ENCODE measurements around the gene PCSK2. TPM values are rescaled to one million over a fixed set of nuclear protein-coding genes. Genes with fewer than 3 reads are reported as not detected.

The PCSK2 gene
- total RNA-seq, 4 donors from 2014 or later: 0.64 to 4.1 (median 1.4) TPM; not detected in 1

- Histone ChIP-seq H3K36me3 (no peaks in the 10 kb centered on the region), H3K9me3 (no peaks in the 10 kb centered on the region), H3K27ac (no peak overlapping the region), H3K27me3 (no peaks in the 10 kb centered on the region), H3K4me3 (no peak overlapping the region), H3K4me1 (no peaks in the 10 kb centered on the region)
- intact Hi-C loops (cut with DNase I; ENCODE audit: low total_unique reads) (no loop called here), in situ Hi-C loops (cut with MboI; ENCODE audit: low pct_ligation_motif_present in 1 of 4, low pct_unique_long_range_greater_than_20kb in 1 of 4, low sequenced_read_pairs in 3 of 4) (loop anchor here (25.0 kb wide), 4 partner anchors 389 to 764 kb away; partner anchors contain the start of gene ZNF133 (in 4 of the 4))
- TF ChIP-seq EP300 (IDR thresholded peaks at IDR 0.05; ENCODE audit: low read depth) (no peak), POLR2AphosphoS5 (IDR thresholded peaks at IDR 0.05) (no peak), POLR2A (IDR thresholded peaks at IDR 0.05) (no peak)
- TF ChIP-seq, protein P1, sequence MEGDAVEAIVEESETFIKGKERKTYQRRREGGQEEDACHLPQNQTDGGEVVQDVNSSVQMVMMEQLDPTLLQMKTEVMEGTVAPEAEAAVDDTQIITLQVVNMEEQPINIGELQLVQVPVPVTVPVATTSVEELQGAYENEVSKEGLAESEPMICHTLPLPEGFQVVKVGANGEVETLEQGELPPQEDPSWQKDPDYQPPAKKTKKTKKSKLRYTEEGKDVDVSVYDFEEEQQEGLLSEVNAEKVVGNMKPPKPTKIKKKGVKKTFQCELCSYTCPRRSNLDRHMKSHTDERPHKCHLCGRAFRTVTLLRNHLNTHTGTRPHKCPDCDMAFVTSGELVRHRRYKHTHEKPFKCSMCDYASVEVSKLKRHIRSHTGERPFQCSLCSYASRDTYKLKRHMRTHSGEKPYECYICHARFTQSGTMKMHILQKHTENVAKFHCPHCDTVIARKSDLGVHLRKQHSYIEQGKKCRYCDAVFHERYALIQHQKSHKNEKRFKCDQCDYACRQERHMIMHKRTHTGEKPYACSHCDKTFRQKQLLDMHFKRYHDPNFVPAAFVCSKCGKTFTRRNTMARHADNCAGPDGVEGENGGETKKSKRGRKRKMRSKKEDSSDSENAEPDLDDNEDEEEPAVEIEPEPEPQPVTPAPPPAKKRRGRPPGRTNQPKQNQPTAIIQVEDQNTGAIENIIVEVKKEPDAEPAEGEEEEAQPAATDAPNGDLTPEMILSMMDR (IDR thresholded peaks at IDR 0.05): no peak
- 85 to 92% methylated on average over 4 to 5 of the region's 5 CpGs for WGBS, 2 donors (ENCODE audit: low coverage in 1 of 2)
- DNase-seq: no peak
Measured at GRCh38 chr20:17523326-17523725, 296.5 kb downstream of the PCSK2 start.

GRCh38 chr20:17524560-17524959 lies 297.7 kb downstream of the PCSK2 start:
- no peak for DNase-seq
- no peak overlapping the region for H3K4me3 ChIP-seq
- no peaks in the 10 kb centered on the region for H3K36me3 ChIP-seq
- WGBS, 2 donors (ENCODE audit: low coverage in 1 of 2): 80 to 100% methylated on average over 5 to 8 of the region's 8 CpGs
- H3K27me3 ChIP-seq: no peaks in the 10 kb centered on the region
- no peak for TF ChIP-seq EP300 (IDR thresholded peaks at IDR 0.05; ENCODE audit: low read depth)
- TF ChIP-seq, protein P1 (IDR thresholded peaks at IDR 0.05): no peak
- no peak for TF ChIP-seq POLR2A (IDR thresholded peaks at IDR 0.05)
- TF ChIP-seq POLR2AphosphoS5 (IDR thresholded peaks at IDR 0.05): no peak
- intact Hi-C loops (cut with DNase I; ENCODE audit: low total_unique reads) (no loop called here), in situ Hi-C loops (cut with MboI; ENCODE audit: low pct_ligation_motif_present in 1 of 4, low pct_unique_long_range_greater_than_20kb in 1 of 4, low sequenced_read_pairs in 3 of 4) (loop anchor here (25.0 kb wide), 4 partner anchors 388 to 763 kb away; partner anchors contain the start of gene ZNF133 (in 4 of the 4))
- H3K4me1 ChIP-seq: no peaks in the 10 kb centered on the region
- no peaks in the 10 kb centered on the region for H3K9me3 ChIP-seq
- H3K27ac ChIP-seq: no peak overlapping the region

- WGBS, 2 donors (ENCODE audit: low coverage in 1 of 2): 93 to 100% methylated on average over 2 to 5 of the region's 5 CpGs
- TF ChIP-seq POLR2A (IDR thresholded peaks at IDR 0.05): no peak
- TF ChIP-seq, protein P1 (IDR thresholded peaks at IDR 0.05): no peak
- no peak for TF ChIP-seq POLR2AphosphoS5 (IDR thresholded peaks at IDR 0.05)
- no peak for TF ChIP-seq EP300 (IDR thresholded peaks at IDR 0.05; ENCODE audit: low read depth)
- H3K27me3 ChIP-seq: no peaks in the 10 kb centered on the region
- intact Hi-C loops (cut with DNase I; ENCODE audit: low total_unique reads) (no loop called here), in situ Hi-C loops (cut with MboI; ENCODE audit: low pct_ligation_motif_present in 1 of 4, low pct_unique_long_range_greater_than_20kb in 1 of 4, low sequenced_read_pairs in 3 of 4) (loop anchor here in 2 of 4 donors (25.0 kb wide), 2 partner anchors 112 to 362 kb away; no protein-coding TSS in a partner anchor)
- no peak overlapping the region for H3K27ac ChIP-seq
- no peak for DNase-seq
- H3K36me3 ChIP-seq: no peaks in the 10 kb centered on the region
- no peaks in the 10 kb centered on the region for H3K9me3 ChIP-seq
- H3K4me1 ChIP-seq: no peaks in the 10 kb centered on the region
- no peak overlapping the region for H3K4me3 ChIP-seq
Measured at GRCh38 chr20:17525132-17525531, 298.3 kb downstream of the PCSK2 start.

DNA sequence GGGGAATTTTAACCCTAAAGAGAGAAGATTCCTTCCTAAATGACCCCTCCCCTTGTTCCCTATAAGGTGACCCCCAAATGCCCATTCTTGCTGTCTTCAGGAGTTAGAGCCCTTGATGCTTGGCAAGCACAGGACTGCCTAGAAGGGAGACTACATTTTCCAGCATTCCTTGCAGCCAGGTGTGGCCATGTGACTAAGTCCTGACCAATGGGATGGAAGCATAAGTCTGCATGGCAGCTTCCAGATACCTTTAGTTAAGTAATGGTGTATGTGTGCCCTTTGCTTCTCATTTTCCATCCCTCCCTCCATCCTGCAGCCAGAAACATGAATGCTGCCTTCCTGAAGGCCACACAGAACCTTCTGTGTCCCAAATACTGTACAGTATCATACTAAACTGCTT lies 298.8 kb downstream of the PCSK2 start:
- H3K4me3 ChIP-seq: no peak overlapping the region
- no peaks in the 10 kb centered on the region for H3K9me3 ChIP-seq
- in situ Hi-C loops (cut with MboI; ENCODE audit: low pct_ligation_motif_present in 1 of 4, low pct_unique_long_range_greater_than_20kb in 1 of 4, low sequenced_read_pairs in 3 of 4) (loop anchor here in 2 of 4 donors (25.0 kb wide), 2 partner anchors 112 to 362 kb away; no protein-coding TSS in a partner anchor), intact Hi-C loops (cut with DNase I; ENCODE audit: low total_unique reads) (no loop called here)
- no peaks in the 10 kb centered on the region for H3K36me3 ChIP-seq
- TF ChIP-seq, protein P1 (IDR thresholded peaks at IDR 0.05): no peak
- no peak for TF ChIP-seq POLR2A (IDR thresholded peaks at IDR 0.05)
- no peak for TF ChIP-seq POLR2AphosphoS5 (IDR thresholded peaks at IDR 0.05)
- TF ChIP-seq EP300 (IDR thresholded peaks at IDR 0.05; ENCODE audit: low read depth): no peak
- no peak for DNase-seq
- H3K27me3 ChIP-seq: no peaks in the 10 kb centered on the region
- H3K4me1 ChIP-seq: peaks cover 0 to 4% (median under 1%) of the 10 kb centered on the region in 4 donors
- no peak overlapping the region for H3K27ac ChIP-seq

Measured in transverse colon (tissue), 4 donors.